Right cardiac atrium (tissue), 5 donors: ENCODE data around the gene DSEL. TPM values are rescaled to one million over a fixed set of nuclear protein-coding genes. Genes with fewer than 3 reads are reported as not detected.

Experiments used
- ATAC-seq, 2 donors: fragments of 200-7000 bp; cut with Tn5 transposase; one replicate each; pipeline versions ENCODE4 v1.8.0 to v1.9.1; 2020; ENCODE audit warnings: moderate library complexity in 2 of 2, mild to moderate bottlenecking in 1 of 2
- DNase-seq, 3 donors: peaks; one replicate each; pipeline ENCODE4 v3.0.0-alpha.2; 2020
- H3K27ac ChIP-seq: one replicate; pipeline ENCODE4 v1.5.1; 2013; ENCODE audit warnings: mild to moderate bottlenecking, low read length, control low read depth, moderate library complexity
- H3K27me3 ChIP-seq: one replicate; pipeline ENCODE4 v1.6.1; 2013; ENCODE audit not compliant: control insufficient read depth, insufficient read depth
- H3K4me1 ChIP-seq: one replicate; pipeline ENCODE4 v1.6.1; 2013; ENCODE audit warnings: low read length; ENCODE audit not compliant: control insufficient read depth, insufficient read depth
- H3K4me3 ChIP-seq: one replicate; pipeline ENCODE4 v1.5.1; 2013; ENCODE audit warnings: low read length, control low read depth
- H3K9me3 ChIP-seq: one replicate; pipeline ENCODE4 v1.6.1; 2013; ENCODE audit warnings: low read length; ENCODE audit not compliant: control insufficient read depth
- WGBS: extraction: QIAGEN DNeasy Blood & Tissue Kit; methylation state at CpG from one replicate; pipeline ENCODE4 v1.1.7; 2013; 5-methylcytosine and 5-hydroxymethylcytosine counted together
- intact Hi-C, 4 donors: fragments of 100-400 bp; cut with DNase I; formaldehyde crosslinking; loops; one replicate each; pipeline versions ENCODE4 v1.11.0 to v1.14.0; 2022 to 2023
- polyA plus RNA-seq: library from polyadenylated mRNA; stranded (reverse); fragments of 200-250 nt; gene quantifications from one replicate; pipeline ENCODE4 v1.2.3, GENCODE V29; 2013
- total RNA-seq, 4 donors: library from RNA; stranded (reverse); fragmentation: NEBNext Ultra II Directional; extraction: Animal tissue kit (Norgen Biotek cat#: 25700); gene quantifications; one replicate each; pipeline ENCODE4 v1.2.1, GENCODE V29; 2021
- donor health status: healthy with polysubstance abuse.
- donor health status: DM: no; HTN: yes; CAD: no.
- donor health status: DM: no; HTN: no; CAD: no.
- donor health status: DM: no; HTN: yes; CAD: no; lungs with severe emphysema.
- donor health status: DM: yes; HTN: yes; CAD: no.

The DSEL gene
- total and polyA plus RNA-seq, 5 donors = 1.5 to 7.3 (median 4.4) TPM

DNA sequence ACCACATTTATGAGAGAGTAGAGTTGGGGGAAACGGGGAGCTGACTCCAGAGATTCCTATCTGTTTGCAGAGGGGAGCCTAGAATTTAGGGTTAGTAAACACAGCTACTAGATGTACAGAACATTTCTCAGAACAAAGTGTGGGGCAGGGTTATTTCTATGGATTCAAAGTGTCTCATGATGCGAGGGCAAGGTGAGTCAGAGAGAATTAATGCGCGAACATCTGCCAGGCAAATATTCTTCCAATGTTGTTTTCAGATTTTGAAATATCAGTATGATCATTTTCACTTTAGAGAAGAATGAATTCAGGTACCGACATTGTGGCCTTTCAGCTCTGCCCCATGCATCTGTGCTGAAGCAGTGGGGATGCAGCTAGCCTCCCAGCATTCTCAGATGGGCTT, 2.0 kb upstream of the DSEL start:
- intact Hi-C loops = loop anchor here in 1 of 4 donors (5.0 kb wide), 1 partner anchor 324 kb away; no protein-coding TSS in a partner anchor
- WGBS = 93% methylated on average over 5 of the region's 5 CpGs
- Histone ChIP-seq H3K4me1 (no peaks in the 10 kb centered on the region), H3K27me3 (no peaks in the 10 kb centered on the region), H3K27ac (no peak overlapping the region), H3K4me3 (no peak overlapping the region), H3K9me3 (no peaks in the 10 kb centered on the region)
- DNase-seq = no peak
- ATAC-seq = no peak

DNA sequence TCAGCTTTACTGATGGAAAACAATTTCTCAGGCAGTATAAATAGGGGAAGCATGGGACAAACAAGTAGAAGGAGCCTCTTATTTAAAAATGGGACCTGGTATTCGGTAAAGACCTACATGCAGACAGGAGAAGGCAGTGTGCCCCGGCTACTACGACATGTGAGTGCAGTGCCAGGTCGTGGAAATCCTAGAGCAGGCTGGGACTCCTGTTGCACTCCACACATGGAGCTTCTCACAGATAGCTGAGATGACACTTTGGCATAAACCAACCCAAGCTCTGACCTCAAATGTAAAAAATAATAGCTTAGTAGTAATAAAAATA, 885 bp upstream of the DSEL start:
- ATAC-seq (no peak), DNase-seq (peak; percentile 22 to 79 (median 72))
- no peaks in the 10 kb centered on the region for H3K27me3 ChIP-seq
- WGBS = 8% methylated on average over 4 of the region's 4 CpGs
- peak overlapping the region; percentile 90 for H3K27ac ChIP-seq
- no peaks in the 10 kb centered on the region for H3K4me1 ChIP-seq
- intact Hi-C loops = loop anchor here in 1 of 4 donors (5.0 kb wide), 1 partner anchor 325 kb away; no protein-coding TSS in a partner anchor
- H3K4me3 ChIP-seq = peak overlapping the region; percentile 93
- H3K9me3 ChIP-seq = no peaks in the 10 kb centered on the region

DNA sequence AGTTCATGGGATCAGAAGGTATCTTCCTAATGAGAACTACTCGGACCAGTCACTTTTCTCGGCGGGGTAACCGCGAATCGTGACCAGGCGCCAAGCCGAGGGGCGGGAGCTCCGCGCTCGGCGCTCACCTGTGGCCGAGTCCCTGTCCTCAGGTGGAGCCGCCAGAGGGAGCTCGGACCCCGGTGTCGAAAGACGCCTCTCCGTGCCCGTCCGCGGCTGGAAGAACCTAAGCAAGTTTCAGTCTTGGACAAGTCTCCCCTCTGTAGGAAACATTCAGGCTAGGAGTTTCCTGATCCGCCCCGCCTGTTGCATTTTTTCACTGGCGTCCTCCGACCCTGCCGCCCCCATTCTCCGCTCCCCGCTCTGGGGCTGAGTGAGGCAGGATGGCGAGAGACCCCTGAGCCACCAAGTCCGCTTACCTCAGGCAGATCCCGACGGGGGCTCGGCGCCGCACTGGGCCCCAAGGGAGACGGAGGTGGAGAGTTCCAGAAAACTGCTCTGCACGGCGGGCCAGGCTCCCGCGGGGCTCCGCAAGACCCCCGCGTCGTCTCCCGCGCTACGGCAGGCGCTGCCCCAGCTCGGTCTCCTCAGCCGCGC, 480 bp downstream of the DSEL start:
- DNase-seq (peak; percentile 81 to 94 (median 92)), ATAC-seq (peak; percentile 77 to 80)

DNA sequence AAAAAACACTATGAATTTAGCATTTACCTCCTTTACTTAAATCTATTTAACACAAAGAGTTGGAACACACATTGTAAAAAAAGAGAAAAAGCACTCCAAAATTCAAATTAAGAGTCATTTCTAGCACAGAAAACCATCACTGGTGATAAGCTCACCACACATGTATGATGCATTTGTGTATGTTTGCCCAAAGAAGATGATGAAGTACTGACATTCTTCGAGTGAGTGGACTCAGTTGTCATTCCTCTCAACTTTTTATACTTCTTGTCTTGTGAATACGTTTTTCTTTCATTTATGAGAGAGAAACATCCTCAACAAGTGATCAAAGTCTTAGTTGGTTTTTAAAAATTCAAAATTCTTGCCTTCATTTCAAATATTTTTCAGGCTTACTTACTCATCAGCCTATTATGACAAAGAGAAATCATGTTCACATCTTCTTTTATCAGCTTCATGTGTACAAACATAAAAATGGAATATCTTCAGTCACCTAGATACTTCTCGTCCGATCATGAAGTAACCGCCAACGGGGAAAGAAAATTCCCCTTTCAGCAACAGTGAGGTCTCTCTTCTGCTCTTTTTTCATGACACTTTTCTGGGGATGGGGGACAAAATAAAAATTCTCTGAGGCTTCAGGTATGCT, 1.5 kb downstream of the DSEL start:
- H3K27me3 ChIP-seq = no peaks in the 10 kb centered on the region
- no peaks in the 10 kb centered on the region for H3K9me3 ChIP-seq
- H3K27ac ChIP-seq = no peak overlapping the region
- peak overlapping the region; percentile 93 for H3K4me3 ChIP-seq
- 60% methylated on average over 6 of the region's 6 CpGs for WGBS
- no peaks in the 10 kb centered on the region for H3K4me1 ChIP-seq
- DNase-seq = no peak
- no peak for ATAC-seq
- intact Hi-C loops = loop anchor here in 1 of 4 donors (5.0 kb wide), 1 partner anchor 327 kb away; no protein-coding TSS in a partner anchor

More for the DNA sequence above, 480 bp downstream of the DSEL start:
- H3K4me3 ChIP-seq = peak overlapping the region; percentile 93
- intact Hi-C loops = loop anchor here in 1 of 4 donors (5.0 kb wide), 1 partner anchor 326 kb away; no protein-coding TSS in a partner anchor
- H3K27ac ChIP-seq = peak overlapping the region; percentile 77
- no peaks in the 10 kb centered on the region for H3K9me3 ChIP-seq
- H3K27me3 ChIP-seq = no peaks in the 10 kb centered on the region
- H3K4me1 ChIP-seq = no peaks in the 10 kb centered on the region
- WGBS = under 1% methylated on average over 53 of the region's 53 CpGs

DNA sequence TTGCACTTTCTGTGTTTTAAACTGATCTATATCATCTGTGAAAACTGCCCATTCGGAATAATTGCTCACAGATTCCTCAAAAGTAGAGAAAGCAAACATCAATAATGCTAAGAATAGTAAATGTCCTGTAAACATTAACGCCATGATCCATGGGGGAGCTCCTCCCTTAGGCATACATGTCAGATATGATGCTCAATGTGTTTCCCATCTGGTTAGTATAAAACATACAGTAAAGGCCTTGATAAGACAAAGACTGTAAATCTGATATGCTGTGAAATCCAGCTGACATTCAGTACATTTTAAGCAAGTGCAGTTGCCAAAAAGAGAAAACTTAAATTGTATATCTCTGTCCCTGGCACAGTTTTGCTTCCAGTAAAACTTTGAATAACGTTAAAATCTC, 2.1 kb downstream of the DSEL start:
- no peak overlapping the region for H3K27ac ChIP-seq
- no peaks in the 10 kb centered on the region for H3K9me3 ChIP-seq
- no peaks in the 10 kb centered on the region for H3K4me1 ChIP-seq
- no peak for ATAC-seq
- H3K4me3 ChIP-seq = no peak overlapping the region
- no peaks in the 10 kb centered on the region for H3K27me3 ChIP-seq
- WGBS = 64% methylated on average over 3 of the region's 3 CpGs
- intact Hi-C loops = no loop called here
- DNase-seq = no peak

DNA sequence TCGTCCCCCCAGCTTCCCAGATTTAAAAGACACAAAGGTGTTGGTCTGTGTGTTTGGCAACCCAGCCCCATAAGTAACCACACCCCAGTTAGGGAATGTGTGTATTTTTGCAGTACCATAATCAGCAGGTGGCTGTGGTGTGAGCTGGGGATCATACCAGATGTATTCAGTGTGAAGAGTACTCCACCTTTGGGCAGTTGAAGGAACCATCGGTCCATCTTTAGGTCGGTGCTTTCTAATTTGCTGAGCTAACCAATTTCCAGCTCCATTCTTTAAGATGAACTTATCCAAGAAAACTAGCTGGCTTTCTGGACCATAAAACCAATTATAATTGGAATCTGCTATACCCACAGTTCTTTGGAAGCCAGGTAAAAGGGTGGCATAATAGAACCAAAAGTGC, 3.2 kb downstream of the DSEL start:
- intact Hi-C loops = no loop called here
- no peak overlapping the region for H3K27ac ChIP-seq
- H3K9me3 ChIP-seq = no peaks in the 10 kb centered on the region
- no peaks in the 10 kb centered on the region for H3K4me1 ChIP-seq
- WGBS = 88% methylated on average over 3 of the region's 3 CpGs
- no peak for DNase-seq
- H3K4me3 ChIP-seq = no peak overlapping the region
- ATAC-seq = no peak
- no peaks in the 10 kb centered on the region for H3K27me3 ChIP-seq

DNA sequence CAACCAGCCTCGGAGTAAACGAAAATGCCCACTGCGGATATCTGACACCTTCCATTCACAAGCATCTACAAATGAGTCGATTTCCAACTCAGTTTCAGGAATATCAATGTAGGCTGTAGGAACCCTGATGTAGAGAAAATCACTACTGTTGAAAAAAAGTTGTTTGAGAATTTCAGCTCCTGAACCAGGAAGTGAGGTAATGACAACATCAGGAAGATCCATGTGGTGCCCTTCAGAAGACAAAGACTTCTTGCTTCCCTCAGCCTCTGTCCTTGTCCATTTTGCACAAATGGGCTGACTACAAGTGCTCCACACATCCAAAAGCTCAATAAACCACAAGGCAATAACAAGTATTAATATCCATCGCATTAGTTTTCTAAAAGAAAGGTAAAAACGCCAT, 4.7 kb downstream of the DSEL start:
- DNase-seq (no peak), ATAC-seq (no peak)
- no peaks in the 10 kb centered on the region for H3K27me3 ChIP-seq
- H3K4me3 ChIP-seq = no peak overlapping the region
- H3K9me3 ChIP-seq = no peaks in the 10 kb centered on the region
- WGBS = 94% methylated on average over 6 of the region's 6 CpGs
- H3K27ac ChIP-seq = no peak overlapping the region
- intact Hi-C loops = no loop called here
- no peaks in the 10 kb centered on the region for H3K4me1 ChIP-seq

DNA sequence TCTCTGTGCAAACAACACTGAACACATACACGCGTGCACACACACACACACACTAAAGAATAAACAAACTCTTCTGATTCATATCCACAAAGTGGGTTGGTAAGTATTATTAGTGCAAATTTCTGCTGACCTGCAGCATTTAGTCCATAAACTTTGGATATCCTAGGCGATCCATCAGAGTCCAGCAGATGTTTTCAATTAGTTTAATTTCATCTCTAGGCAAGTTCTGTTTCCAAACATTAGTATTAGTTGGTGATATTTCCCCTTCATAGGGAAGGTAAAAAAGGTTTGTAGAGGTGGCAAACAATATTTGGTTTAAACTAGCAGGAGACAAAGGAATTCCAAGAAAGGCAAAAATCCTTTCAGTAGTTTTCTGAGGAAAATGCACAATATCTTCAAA, 5.7 kb downstream of the DSEL start:
- Histone ChIP-seq H3K27me3 (no peaks in the 10 kb centered on the region), H3K4me1 (no peaks in the 10 kb centered on the region), H3K27ac (no peak overlapping the region), H3K9me3 (no peaks in the 10 kb centered on the region), H3K4me3 (no peak overlapping the region)
- intact Hi-C loops = no loop called here
- DNase-seq = no peak
- 74% methylated on average over 3 of the region's 3 CpGs for WGBS
- no peak for ATAC-seq

DNA sequence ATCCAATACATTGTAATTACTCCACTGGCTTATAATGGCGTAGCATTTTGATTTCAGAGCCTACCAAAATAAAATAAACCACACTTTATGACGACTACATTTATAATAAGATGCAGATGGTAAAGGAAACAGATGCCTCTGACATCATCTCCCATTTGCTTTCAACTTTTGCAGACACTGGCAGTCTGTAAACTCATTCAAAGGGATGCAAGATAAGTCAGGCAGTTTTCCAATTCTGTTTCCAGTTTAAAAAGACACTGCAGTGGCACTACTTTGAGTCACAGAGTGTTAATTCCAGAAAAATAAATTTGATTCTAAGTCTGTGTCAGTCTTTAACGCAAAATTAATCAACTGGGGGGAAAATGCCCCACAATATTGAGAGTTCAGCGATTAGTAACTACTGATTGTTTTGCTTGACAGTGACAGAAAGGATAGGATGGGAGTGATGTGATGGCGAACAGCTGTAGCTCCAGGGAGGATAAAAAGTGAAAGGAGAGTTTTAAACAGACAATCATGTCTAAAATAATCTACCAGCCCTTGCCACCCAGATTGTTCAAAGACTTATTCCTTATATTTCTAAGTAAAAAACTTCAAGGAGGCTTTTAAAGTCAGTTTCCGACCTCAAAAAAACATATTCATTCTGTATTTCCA, 6.7 kb downstream of the DSEL start:
- intact Hi-C loops = no loop called here
- Histone ChIP-seq H3K9me3 (no peaks in the 10 kb centered on the region), H3K4me1 (no peaks in the 10 kb centered on the region), H3K4me3 (no peak overlapping the region), H3K27me3 (no peaks in the 10 kb centered on the region), H3K27ac (no peak overlapping the region)
- DNase-seq (no peak), ATAC-seq (no peak)
- WGBS = 57% methylated on average over 6 of the region's 6 CpGs

DNA sequence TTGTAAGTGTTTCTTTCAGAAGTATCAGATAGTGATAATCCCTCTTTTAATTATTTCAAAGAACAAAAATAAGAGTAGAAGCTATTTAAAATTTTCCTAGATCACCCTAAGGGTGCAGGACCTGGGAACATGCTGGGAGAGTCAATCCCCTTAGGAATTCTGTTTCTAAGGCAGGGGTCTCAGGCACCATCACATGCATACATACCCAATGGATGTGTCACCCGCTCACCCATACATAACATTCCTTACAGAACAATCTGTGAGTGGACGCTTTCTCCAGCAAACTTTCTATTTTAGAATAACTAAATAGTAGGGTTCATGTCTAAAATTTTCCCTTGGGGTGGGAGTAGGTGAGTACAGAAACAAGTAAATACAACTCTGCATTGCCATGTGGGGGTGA, 8.4 kb downstream of the DSEL start:
- intact Hi-C loops = no loop called here
- 95% methylated on average over 2 of the region's 2 CpGs for WGBS
- ATAC-seq (no peak), DNase-seq (no peak)
- Histone ChIP-seq H3K9me3 (no peaks in the 10 kb centered on the region), H3K27ac (no peak overlapping the region), H3K4me3 (no peak overlapping the region), H3K27me3 (no peaks in the 10 kb centered on the region), H3K4me1 (no peaks in the 10 kb centered on the region)

DNA sequence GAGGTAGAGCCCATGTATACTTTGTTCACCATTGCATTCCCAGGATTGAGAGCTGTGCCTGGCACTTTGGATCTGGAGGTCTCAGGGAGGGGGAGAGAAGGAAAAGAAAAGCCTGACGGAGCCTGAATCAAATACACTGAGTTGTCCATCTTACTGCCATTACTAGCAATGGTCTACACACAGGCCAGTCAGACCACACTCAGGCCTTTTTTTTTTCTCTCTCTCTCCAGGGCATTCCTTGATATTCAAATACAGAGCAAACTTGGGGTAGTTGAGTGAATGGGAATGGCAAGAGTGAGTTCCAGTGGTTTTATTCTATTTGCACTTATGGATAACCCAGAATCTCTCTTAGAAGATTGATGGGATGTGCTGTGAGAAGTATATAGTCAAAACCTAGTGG, 11.8 kb downstream of the DSEL start:
- 78% methylated on average over 1 of the region's 1 CpG for WGBS
- intact Hi-C loops = no loop called here

More for the DNA sequence above, 11.8 kb downstream of the DSEL start:
- Histone ChIP-seq H3K27me3 (no peaks in the 10 kb centered on the region), H3K9me3 (no peaks in the 10 kb centered on the region), H3K4me3 (no peak overlapping the region), H3K4me1 (no peaks in the 10 kb centered on the region), H3K27ac (no peak overlapping the region)
- ATAC-seq = no peak
- DNase-seq = no peak
